Stimulated activated CD8-positive, alpha-beta memory T cell treated with anti-CD3 and anti-CD28 coated beads, Interleukin-2, amount 100 ng/mL, for 1 hour (primary cell): Measurements from ENCODE around the gene GLYR1.
A peak's percentile ranks its signal among the peaks of the same experiment; 100 is the strongest.

Source experiments
- DNase-seq, 2 donors: peaks; one replicate each; pipeline ENCODE4 v3.0.0-alpha.2; 2020; ENCODE audit warnings: low read depth in 2 of 2

GLYR1 gene

DNA sequence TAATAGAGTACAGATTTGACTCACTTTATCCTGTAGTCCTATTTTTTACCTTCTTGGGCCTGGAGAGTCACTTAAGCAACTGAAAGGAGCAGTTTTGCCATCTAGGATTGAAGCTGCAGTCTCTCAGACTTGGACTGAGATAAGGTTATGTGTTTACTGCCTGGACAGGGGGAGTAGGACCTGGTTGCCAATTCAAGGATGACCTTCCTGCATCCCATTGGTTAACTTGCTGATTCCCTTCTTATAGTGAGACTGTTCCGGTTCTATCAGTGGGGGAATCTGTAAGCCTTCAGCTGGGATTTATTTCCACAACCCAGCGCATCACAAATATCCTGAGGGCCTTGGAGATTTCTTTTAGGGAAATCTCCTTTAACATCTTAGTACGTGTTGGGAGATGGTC, 3.1 kb upstream of the GLYR1 start:
- DNase-seq = no peak

DNA sequence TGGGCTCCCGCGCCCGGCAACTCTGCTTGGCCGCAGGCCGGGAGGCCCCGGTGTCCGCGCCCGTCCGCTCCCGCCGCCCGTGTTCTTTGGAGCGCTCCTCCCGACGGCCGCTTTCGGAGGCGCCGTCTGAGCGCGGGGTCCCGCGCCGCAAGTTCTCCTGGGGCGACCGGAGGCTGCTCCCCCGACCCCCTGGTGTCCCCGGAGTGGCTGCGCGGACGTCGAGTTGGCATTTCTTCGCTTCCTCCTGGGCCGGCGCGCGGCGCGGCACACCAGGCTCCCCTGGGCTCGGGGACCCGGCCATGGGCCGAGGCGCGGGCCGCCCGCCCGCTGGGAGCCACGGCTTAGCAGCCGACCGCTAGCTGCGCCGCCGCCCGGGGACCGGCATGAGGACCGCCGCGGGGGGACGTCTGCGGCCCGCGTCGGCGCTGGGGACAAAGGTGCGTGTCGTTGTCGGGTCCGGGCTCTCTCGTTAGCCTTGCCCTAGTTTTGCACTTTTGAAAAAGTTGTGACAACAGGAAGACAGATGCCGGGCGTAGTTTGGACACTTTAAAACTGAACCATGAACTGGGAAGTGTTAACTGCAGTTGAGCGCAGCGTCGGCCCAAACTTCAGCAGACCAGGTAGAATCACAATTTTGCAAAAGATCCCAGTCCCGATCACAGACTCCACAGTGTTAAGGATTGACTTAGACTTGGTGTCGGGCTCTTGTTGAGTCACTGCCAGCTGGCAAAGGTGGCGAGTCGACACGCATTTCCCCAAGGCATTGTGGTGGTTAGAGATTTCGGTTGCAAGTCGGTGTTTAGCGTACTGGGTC, 893 bp upstream of the GLYR1 start:
- DNase-seq = peak in 1 of 2 donors; percentile 8

DNA sequence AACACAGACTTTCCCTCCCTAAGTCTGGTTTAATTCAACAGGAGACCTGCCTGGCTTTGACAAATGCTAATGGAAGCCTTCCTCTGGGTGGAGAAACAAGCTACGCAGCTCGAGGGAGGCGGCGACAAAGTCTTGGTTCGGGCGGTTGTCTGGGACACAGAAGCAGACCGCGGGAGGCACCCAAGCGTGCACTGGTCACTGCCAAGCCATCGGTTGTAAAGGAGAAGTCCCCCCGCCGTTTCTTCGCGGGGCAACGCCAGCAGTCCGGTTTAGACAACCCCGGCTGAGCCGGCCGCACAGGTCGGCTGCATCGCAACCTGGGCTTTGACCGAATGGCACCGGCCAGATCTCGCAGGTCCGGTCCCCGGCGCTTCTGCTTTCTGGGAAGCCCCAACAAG, 586 bp downstream of the GLYR1 start:
- no peak for DNase-seq

DNA sequence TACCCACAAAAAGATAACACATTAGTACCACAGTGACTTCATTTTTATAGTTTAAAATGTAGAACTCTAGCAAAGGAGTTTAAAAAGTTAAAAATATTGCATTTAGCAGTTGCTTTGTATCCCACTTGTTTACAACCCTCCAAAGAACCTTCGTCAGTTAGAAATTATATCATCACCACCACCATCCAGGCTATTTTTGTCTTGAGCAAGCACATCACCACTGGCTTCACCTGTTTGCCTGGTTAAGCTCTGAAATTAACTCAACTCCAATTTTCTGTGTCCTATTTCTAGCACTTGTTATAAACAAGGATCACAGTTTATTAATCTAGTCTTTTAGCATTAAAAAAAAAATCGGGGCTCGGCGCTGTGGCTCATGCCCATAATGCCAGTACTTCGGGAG, 6.1 kb downstream of the GLYR1 start:
- no peak for DNase-seq

DNA sequence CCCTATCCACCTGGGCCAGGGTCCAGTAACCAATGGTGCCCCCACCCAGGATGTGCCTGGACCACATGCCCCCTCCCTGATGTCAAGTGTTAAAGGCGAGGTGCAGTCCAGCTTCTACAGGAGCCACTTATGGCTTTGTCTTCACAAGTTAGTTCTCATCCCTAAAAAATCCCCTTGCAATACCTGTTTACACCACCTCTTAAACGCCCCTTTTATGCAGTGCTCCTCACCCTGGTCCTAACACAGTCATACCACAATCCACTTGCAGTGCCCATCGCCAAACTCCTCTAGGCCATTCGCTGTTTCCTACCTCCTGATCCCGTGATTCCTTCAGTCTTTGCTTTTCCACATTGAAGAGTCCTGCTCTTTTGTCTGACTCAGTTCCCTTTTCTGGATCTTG, 7.1 kb downstream of the GLYR1 start:
- DNase-seq = no peak

DNA sequence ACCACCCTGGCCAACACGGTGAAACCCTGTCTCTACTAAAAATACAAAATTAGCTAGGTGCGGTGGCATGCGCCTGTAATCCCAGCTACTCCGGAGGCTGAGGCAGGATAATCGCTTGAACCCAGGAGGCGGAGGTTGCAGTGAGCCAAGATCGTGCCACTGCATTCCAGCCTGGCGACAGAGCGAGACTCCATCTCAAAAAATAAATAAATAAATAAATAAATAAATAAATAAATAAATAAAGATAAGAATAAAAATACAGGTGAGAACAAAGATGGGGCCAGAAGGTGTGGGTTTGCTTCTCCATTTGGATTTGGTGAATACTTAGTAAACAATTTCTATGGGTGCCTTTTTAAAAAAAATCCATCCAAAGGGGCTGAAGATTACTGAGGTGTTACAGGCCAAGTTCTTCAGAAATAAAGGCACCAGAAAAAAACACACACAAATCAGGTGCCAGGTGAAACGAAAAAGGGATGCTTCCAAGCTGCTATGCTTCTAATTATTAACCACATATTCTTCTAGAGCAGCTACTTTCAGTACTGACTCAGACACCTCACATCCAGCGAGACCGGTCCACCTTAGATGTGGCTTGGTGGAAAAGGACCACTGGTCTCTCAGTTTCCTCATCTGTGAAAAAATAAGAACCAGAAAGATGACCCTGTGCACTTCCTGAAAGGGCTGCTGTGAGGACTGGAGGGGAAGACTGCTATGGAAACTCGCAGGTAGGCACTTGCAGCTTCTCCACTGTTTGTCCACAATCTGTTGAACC, 9.2 kb downstream of the GLYR1 start:
- no peak for DNase-seq

DNA sequence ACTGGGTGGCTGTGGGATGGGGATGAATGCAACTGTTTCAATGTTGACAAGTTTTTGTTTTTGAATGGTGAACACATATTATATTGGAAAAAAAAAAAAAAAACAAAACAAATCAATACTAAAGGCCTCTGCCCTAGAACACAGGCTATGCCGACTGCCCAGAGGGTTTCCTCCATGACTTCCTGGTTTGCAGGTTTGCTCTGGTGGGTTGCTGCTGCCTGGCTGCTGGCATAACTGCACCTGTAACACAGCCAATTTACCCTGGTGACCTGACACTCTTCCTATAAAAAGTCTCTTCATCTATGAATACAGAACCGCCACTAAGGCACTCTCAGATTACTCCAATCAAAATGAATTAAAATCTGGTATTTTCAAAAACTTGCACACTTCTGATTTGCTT, 10.4 kb downstream of the GLYR1 start:
- DNase-seq = no peak

DNA sequence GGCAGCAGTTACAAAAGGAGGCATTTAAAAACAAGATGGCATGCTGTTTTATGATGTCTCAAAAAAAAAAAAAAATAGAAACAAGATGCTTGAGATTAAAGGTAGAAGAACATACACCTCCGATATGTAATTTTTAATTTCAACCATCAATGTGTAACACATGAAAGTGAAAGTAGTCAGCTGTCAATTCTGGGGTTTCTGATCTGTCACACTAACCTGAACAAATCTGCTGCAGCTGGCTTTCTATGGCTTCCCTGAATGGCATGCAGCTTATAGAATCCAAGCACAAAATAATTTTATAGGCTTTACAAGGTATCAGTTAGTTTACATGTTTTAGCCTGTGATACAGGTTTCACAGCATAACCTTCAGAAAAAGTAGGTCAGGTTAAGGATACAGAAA, 13.5 kb downstream of the GLYR1 start:
- no peak for DNase-seq

DNA sequence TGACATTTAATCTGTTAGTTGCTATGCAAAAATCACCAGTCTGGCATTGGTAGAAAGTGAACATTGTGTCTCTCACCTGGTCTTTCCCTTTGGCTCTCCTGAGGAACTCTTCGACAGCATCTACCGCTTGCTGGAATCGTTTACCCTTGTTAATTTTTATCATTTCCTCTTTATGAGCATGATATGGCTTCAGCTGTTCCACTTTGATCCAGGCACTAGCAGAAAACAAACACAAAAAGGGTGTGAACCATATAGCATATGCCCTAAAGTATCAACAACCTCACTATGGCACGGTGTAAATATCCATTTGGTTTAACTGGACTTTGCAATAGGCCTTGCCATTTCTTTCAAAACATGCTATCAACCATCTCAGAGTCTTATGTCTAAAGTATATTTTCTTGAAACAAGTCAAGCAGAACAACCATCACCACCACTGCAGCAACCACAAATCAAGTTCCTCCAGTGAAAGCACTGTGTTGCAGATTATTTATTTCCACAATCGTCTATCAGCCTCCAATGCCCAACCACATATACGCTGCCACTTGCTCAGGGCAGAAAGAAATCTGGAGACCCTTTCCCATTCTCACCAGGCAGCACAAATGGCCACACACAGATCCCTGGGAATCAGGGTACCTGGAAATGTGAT, 14.3 kb downstream of the GLYR1 start:
- no peak for DNase-seq

DNA sequence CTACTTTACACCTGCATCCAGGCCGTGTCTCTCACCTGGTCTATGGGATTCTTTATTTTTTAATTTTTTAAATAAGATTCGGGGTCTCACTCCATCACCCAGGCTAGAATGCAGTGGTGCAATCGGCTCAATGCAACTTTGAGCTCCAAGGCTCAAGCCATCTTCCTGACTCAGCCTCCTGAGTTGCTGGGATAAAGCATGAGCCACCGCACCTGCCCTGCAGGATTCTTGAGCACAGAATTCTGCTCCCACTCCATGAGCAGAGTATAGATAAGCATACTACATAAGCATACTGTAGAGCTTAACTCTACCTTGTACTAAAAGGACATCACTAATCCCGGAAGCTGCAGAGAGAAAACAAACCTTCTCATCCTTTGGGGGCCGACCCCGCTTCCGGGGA, 15.5 kb downstream of the GLYR1 start:
- DNase-seq = no peak

DNA sequence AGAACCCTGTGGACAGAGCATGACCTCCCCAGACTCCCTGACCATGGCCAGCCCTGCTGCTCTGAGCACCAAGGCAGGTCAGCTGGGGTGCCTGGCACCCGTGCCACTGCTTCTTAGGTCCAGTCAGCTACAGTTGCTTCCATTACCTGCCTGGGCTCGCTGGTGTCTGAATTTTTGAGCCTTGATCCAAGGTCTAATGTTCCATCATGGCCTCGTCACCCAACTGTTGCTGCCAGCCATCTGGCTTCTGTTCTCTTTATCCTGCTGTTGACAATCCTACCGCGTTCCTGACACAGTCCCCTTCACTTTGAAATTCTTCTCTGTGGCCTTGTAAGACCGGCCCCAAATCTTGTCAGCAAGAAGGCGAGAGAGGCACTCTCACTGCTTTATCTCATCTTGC, 16.7 kb downstream of the GLYR1 start:
- no peak for DNase-seq

DNA sequence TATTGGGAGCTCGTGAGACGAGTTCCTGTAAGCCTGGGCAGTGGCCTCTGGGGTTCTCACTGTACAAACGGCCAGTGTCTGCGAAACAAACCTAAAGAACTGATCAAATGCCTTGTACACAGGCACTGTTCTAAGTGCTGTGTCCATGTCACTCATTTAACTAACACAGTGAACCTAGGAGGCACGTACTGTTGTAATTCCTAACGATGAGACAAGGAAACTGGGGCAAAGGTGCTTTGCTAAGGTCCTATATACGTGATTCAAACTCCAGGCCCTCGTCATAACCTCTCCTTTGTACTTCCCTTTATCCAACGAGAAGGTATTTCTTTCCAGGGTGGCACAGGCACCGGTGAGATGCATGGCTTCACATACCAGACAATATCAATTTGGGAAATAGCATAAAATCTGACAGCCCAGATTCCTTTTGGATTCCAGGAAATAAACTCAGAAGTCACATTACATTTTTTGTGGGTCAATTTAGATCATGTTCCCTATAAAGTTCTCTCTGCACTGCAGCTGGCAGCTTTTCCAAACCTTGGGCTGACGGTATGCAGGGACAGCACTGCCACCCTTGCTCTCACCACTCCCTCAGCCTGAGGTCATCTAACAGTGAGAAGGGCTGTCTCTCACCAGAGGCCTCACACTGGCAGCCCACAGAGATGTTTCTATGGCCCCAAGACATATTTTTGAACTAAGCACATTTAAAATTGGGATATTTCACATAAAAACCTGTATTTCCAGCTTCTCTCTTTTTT, 18.3 kb downstream of the GLYR1 start:
- no peak for DNase-seq

DNA sequence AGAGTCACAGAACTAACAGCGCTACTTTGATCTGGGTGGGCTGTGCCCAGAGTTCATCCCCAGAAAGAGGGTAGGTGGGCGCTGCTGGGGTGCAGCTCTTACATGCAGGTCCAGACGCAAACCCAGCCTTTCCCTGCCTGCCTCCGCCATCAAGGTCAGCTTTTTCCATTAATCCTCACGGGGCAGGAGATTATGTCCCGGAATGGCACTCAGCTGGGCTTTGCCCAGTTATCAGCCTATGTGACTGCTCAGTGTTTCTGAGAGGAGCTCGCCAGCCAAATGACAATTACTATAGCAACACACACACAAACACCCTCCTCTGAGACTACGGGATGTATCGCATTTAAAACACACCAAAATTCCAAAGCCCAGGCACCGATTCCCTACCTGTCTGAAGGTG, 20.1 kb downstream of the GLYR1 start:
- DNase-seq = no peak

DNA sequence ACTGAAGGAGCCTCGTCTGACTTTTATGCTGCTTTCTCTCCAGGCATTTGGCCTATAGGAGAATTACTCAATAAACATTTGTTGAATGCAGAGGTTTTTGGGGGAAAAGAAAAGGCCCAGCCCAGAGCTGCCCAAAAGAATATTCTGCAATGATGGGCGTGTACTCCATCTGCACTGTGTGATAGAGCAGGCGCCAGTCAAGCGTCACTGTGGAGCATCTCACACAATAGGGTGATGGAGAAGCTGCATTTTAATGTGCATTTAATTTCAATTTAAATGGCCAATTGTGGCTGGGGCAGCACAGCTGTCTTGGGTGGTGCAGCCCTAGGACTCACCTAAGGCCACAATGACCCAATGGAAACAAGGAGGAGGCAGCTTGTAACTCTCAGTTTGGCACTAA, 20.6 kb downstream of the GLYR1 start:
- no peak for DNase-seq

DNA sequence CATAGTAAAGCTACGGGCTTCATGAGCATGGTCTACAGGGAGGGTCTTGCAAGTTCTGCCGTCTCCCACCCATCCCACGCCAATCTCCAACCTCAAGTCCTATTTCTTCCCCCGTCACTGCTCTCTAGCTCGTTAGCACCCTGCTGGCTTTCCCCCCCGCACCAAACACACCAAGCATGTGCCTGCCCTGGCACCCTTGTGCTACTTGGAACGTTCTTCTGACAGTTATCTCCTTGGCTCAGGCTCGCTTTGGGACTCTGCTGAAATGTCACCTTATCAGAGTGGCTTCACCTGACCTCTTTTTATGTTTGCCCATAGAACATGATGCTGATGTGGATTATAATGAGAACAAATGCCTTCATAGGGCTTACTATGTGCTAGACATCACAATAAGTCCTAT, 21.9 kb downstream of the GLYR1 start:
- DNase-seq = no peak

DNA sequence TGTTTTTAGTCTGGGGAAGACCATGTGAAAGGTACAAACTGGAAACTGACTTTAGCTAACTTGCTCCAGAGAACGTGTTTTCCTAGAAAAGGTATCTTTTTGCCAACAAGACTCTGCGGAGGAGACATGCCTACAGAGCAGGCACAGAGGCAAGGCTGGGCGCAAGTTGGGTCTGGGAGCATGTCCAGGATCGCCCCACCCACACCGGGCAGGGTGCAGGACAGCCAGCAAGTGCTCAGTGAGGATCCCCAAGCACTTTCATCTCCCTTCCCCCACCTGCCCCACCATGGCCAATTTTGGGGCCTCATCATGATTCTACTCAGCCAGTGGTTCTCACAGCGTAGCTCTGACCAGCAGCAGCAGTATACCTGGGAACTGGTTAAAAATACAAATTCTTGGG, 26.4 kb downstream of the GLYR1 start:
- DNase-seq = no peak

DNA sequence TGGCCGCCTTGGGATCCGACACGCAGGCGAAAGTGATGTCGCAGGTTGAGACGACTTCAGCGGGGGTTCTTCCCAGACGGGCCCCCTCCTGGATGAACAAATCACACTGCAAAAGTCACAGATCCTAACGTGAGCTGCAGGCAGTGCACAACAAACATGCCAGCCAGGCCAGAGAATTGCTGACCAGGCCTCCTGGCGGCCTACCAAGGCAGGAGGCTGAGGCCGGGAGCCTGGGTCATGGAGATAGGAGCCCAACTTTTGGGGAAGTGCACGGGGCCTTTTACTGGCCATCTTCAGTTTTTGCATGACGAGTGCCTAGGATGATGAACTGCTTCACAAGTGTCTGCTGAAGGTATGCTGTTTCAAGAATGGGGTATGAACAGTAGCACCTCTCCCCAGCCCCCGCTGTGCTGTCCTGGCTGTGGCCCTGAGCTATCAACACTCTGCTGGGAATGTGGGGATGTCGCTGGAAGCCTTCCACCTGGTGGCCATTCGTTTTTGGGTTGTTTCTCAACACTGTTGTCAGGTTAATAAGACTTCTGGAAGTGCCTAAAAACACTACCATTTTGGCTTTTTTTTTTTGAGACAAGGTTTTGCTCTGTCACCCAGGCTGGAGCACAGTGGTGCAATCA, 32.4 kb downstream of the GLYR1 start:
- no peak for DNase-seq

DNA sequence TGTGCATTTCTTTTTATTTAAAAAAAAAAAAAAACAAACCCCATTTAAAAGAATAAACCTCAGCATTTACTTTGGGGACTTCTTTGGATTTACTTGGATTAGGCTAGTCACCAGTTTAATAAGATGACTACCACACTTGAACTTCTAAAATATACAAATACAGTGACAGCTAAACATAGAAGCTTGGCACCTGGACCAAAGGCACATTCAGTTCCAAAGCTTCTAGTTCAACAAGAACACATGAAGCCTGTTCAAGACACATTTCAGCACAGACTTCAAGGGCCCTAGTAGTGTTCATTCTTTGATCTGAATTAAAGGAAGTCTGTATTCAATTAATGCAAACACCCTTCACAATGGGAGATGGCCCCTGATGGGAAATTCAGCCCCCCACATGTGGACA, 33.0 kb downstream of the GLYR1 start:
- no peak for DNase-seq

DNA sequence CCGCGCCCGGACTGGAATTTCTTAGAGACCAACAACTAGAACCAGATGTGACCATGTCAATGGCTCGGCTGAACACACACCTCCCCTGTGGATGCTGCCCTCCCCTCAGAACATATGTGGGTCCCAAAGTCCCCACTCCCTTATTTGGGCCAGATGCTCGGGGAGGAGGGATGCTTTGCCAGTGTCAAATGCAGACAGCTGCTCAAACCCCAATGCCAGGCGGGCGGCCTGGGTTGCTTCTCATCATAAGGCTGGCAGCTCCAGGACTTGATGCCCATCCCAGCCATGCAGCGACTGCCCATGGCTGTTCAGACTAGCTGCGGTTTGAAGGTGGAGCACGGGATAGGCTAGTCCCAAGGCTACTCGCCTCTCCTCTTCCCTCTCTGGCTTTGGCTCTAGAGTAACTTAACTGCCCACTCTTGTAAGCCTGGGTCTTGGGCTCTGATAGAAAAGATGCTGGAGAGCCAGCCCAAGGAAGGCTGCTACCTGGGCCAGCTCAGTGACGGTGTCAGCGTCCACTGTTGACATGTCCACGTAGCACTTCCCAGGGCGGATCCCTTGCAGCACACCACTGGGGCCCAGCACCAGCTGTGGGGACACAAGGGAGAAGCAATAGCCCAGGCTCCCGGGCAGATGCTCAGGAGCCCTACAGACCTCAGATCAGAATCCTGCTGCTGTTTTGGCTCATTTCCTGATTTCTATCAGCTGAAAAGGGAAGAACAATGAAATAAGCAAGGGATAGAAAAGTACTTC, 33.7 kb downstream of the GLYR1 start:
- DNase-seq = no peak

DNA sequence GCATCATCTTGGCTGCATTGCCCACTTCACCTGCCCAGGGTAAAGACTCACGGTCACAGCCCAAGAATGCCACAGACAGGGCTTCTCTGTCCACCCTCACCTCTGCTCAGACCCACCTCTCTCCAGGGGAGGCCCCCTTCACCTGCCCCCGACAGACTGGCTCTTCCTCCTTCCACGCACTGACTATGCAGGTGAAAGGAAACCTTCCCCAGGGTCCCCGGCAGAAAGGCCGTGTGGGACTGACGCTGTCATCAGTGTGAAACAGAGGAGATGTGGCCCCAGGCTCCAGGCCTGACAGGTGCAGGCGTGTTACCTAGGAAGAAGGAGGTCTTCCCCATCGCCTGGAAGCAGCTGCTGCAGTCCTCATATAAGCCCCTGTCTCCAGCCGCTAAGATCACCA, 35.3 kb downstream of the GLYR1 start:
- no peak for DNase-seq

DNA sequence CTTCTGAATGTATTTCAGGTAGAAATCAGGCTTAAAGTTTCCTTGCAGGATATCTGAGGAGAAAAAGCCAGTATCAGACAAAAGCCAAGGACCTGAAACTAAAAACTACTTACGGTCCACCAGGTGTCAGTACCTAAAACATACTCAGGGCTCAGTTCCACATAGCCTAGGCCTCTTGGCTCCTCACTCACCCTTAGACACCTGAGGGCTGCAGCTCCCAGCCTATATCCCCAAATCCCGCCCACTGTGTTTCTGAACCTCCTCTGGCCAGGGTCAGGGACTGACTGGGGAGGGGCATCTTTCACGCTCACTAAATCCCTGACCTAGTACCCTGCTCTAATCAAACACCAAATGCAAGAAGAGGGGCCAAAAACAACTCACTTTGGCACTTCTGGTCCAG, 35.8 kb downstream of the GLYR1 start:
- DNase-seq = no peak
